Stimulated activated effector memory CD8-positive, alpha-beta T cell treated with anti-CD3 and anti-CD28 coated beads, Interleukin-12 subunit alpha, Interleukin-12 subunit beta, amount 100 ng/mL, for 72 hours (primary cell): ENCODE measurements around the gene GPR143.
A peak's percentile ranks its signal among the peaks of the same experiment; 100 is the strongest.
"Not testable (repeated sequence)": the region's sequence is repeated elsewhere in the genome, so short reads cannot be mapped to it uniquely, and the experiment has no call there.

Source experiments
- ATAC-seq: fragments of 150-1000 bp; cut with Tn5 transposase; 2 replicates; pipeline ENCODE4 v1.10.0; 2021
- DNase-seq, 2 donors: peaks; one replicate each; pipeline ENCODE4 v3.0.0; 2021 to 2022; ENCODE audit warnings: low spot score in 2 of 2
- H3K27ac Mint-ChIP-seq: one replicate; pipeline ENCODE4 v1.8.0; 2022; ENCODE audit warnings: mild to moderate bottlenecking, mixed read lengths
- H3K36me3 Mint-ChIP-seq: one replicate; pipeline ENCODE4 v1.8.0; 2022; ENCODE audit warnings: mild to moderate bottlenecking, mixed read lengths
- H3K4me1 Mint-ChIP-seq: one replicate; pipeline ENCODE4 v1.8.0; 2022; ENCODE audit warnings: mixed read lengths
- H3K4me3 Mint-ChIP-seq: one replicate; pipeline ENCODE4 v1.8.0; 2022; ENCODE audit warnings: mild to moderate bottlenecking, mixed read lengths
- H3K9me3 Mint-ChIP-seq: one replicate; pipeline ENCODE4 v1.8.0; 2022; ENCODE audit warnings: mixed read lengths

GPR143 gene

GRCh38 chrX:9765737-9766097 lies at the start of gene GPR143:
GPR143 (minus strand) TSS chrX:9765847; CDS start chrX:9765817, 30 bp downstream.
- DNase-seq (no peak), ATAC-seq (no peak)
- Mint-ChIP-seq H3K9me3 (no peaks in the 10 kb centered on the region), H3K4me3 (no peak within 1 kb of the TSS), H3K4me1 (no peaks in the 10 kb centered on the region), H3K27ac (no peak within 1 kb of the TSS), H3K36me3 (no peaks in the 10 kb centered on the region)

- ATAC-seq, H3K4me3 Mint-ChIP-seq, H3K4me1 Mint-ChIP-seq, H3K27ac Mint-ChIP-seq, H3K36me3 Mint-ChIP-seq, H3K9me3 Mint-ChIP-seq, DNase-seq: not testable (repeated sequence)
These were observed 45.4 kb upstream of the GPR143 start for GRCh38 chrX:9811086-9811485.

GRCh38 chrX:9809876-9810275 lies 44.2 kb upstream of the GPR143 start:
- DNase-seq, H3K9me3 Mint-ChIP-seq, H3K4me3 Mint-ChIP-seq, H3K36me3 Mint-ChIP-seq, ATAC-seq, H3K27ac Mint-ChIP-seq, H3K4me1 Mint-ChIP-seq: not testable (repeated sequence)

GRCh38 chrX:9807355-9808182 lies 41.9 kb upstream of the GPR143 start:
- DNase-seq (no peak), ATAC-seq (no peak)
- Mint-ChIP-seq H3K27ac (no peak overlapping the region), H3K36me3 (no peaks in the 10 kb centered on the region), H3K4me3 (no peak overlapping the region), H3K4me1 (no peaks in the 10 kb centered on the region), H3K9me3 (no peaks in the 10 kb centered on the region)

GRCh38 chrX:9805956-9806355 lies 40.3 kb upstream of the GPR143 start:
- no peak for ATAC-seq
- Mint-ChIP-seq H3K4me3 (no peak overlapping the region), H3K36me3 (no peaks in the 10 kb centered on the region), H3K4me1 (no peaks in the 10 kb centered on the region), H3K27ac (no peak overlapping the region), H3K9me3 (no peaks in the 10 kb centered on the region)
- DNase-seq, result no peak

- Mint-ChIP-seq H3K9me3 (peaks cover 4% of the 10 kb centered on the region), H3K36me3 (no peaks in the 10 kb centered on the region), H3K4me1 (no peaks in the 10 kb centered on the region), H3K27ac (no peak overlapping the region), H3K4me3 (no peak overlapping the region)
- ATAC-seq (no peak), DNase-seq (no peak)
These were observed 38.8 kb upstream of the GPR143 start for GRCh38 chrX:9804444-9804843.

- Mint-ChIP-seq H3K36me3 (no peaks in the 10 kb centered on the region), H3K4me1 (no peaks in the 10 kb centered on the region), H3K27ac (no peak overlapping the region), H3K4me3 (no peak overlapping the region), H3K9me3 (peaks cover 4% of the 10 kb centered on the region)
- DNase-seq (no peak), ATAC-seq (no peak)
These were observed 37.1 kb upstream of the GPR143 start for GRCh38 chrX:9802737-9803136.

GRCh38 chrX:9797384-9798360 lies 32.0 kb upstream of the GPR143 start:
- no peaks in the 10 kb centered on the region for H3K4me1 Mint-ChIP-seq
- no peaks in the 10 kb centered on the region for H3K36me3 Mint-ChIP-seq
- H3K9me3 Mint-ChIP-seq, result peaks cover 10% of the 10 kb centered on the region
- no peak for ATAC-seq
- no peak for DNase-seq
- no peak overlapping the region for H3K27ac Mint-ChIP-seq
- H3K4me3 Mint-ChIP-seq, result no peak overlapping the region

GRCh38 chrX:9794495-9794894 lies 28.8 kb upstream of the GPR143 start:
- no peak overlapping the region for H3K27ac Mint-ChIP-seq
- ATAC-seq, result no peak
- H3K9me3 Mint-ChIP-seq, result peaks cover 6% of the 10 kb centered on the region
- H3K4me1 Mint-ChIP-seq, result no peaks in the 10 kb centered on the region
- no peak overlapping the region for H3K4me3 Mint-ChIP-seq
- DNase-seq, result no peak
- no peaks in the 10 kb centered on the region for H3K36me3 Mint-ChIP-seq

GRCh38 chrX:9790866-9791265 lies 25.2 kb upstream of the GPR143 start:
- no peak overlapping the region for H3K27ac Mint-ChIP-seq
- H3K9me3 Mint-ChIP-seq, result peaks cover 6% of the 10 kb centered on the region
- no peak overlapping the region for H3K4me3 Mint-ChIP-seq
- H3K36me3 Mint-ChIP-seq, result no peaks in the 10 kb centered on the region
- ATAC-seq (no peak), DNase-seq (no peak)
- no peaks in the 10 kb centered on the region for H3K4me1 Mint-ChIP-seq

GRCh38 chrX:9789555-9789954 lies 23.9 kb upstream of the GPR143 start:
- no peaks in the 10 kb centered on the region for H3K9me3 Mint-ChIP-seq
- no peaks in the 10 kb centered on the region for H3K4me1 Mint-ChIP-seq
- ATAC-seq (no peak), DNase-seq (no peak)
- H3K4me3 Mint-ChIP-seq, result no peak overlapping the region
- no peak overlapping the region for H3K27ac Mint-ChIP-seq
- H3K36me3 Mint-ChIP-seq, result no peaks in the 10 kb centered on the region

- Mint-ChIP-seq H3K4me3 (no peak overlapping the region), H3K4me1 (no peaks in the 10 kb centered on the region), H3K36me3 (no peaks in the 10 kb centered on the region), H3K27ac (no peak overlapping the region), H3K9me3 (no peaks in the 10 kb centered on the region)
- ATAC-seq (no peak), DNase-seq (no peak)
These were observed 23.3 kb upstream of the GPR143 start for GRCh38 chrX:9788911-9789310.

- no peak overlapping the region for H3K27ac Mint-ChIP-seq
- no peak for ATAC-seq
- no peaks in the 10 kb centered on the region for H3K4me1 Mint-ChIP-seq
- peak overlapping the region; percentile 26 for H3K4me3 Mint-ChIP-seq
- H3K9me3 Mint-ChIP-seq, result no peaks in the 10 kb centered on the region
- DNase-seq, result no peak
- no peaks in the 10 kb centered on the region for H3K36me3 Mint-ChIP-seq
These were observed 21.4 kb upstream of the GPR143 start for GRCh38 chrX:9786798-9787635.

- DNase-seq (no peak), ATAC-seq (no peak)
- Mint-ChIP-seq H3K27ac (no peak within 1 kb of the TSS), H3K4me1 (no peaks in the 10 kb centered on the region), H3K36me3 (no peaks in the 10 kb centered on the region), H3K4me3 (peak within 1 kb of the TSS; percentile 26), H3K9me3 (no peaks in the 10 kb centered on the region)
These were observed 20.5 kb upstream of the GPR143 start, which contains the start of gene SHROOM2 for GRCh38 chrX:9785944-9786797. SHROOM2 (plus strand) TSS chrX:9786429; CDS start chrX:9786546, 117 bp downstream.
